H9 (cell line): ENCODE results near the gene RAB7B. TPM values are rescaled to one million over a fixed set of nuclear protein-coding genes. Genes with fewer than 3 reads are reported as not detected.

Experiments
- DNase-seq: peaks from one replicate; pipeline ENCODE4 v3.0.0-alpha.2; 2017
- H2AFZ ChIP-seq: one replicate; pipeline ENCODE4 v1.6.1; 2013; ENCODE audit warnings: mild to moderate bottlenecking, low read length, control low read depth, moderate library complexity
- H2AK5ac ChIP-seq: 2 replicates; pipeline ENCODE4 v1.6.1; 2013; ENCODE audit warnings: low read length, control low read depth, mixed read lengths; ENCODE audit not compliant: insufficient read length
- H2BK120ac ChIP-seq: one replicate; pipeline ENCODE4 v1.6.1; 2013; ENCODE audit warnings: low read depth, mild to moderate bottlenecking, low read length, control low read depth, inconsistent platforms; ENCODE audit not compliant: poor library complexity, severe bottlenecking
- H2BK12ac ChIP-seq: 2 replicates; pipeline ENCODE4 v1.6.1; 2013; ENCODE audit warnings: low read length, control low read depth, mixed read lengths, low read depth; ENCODE audit not compliant: insufficient read length
- H2BK15ac ChIP-seq: 2 replicates; pipeline ENCODE4 v1.6.1; 2013; ENCODE audit warnings: low read depth, low read length, control low read depth
- H2BK20ac ChIP-seq: one replicate; pipeline ENCODE4 v1.6.1; 2013; ENCODE audit warnings: low read depth, mild to moderate bottlenecking, low read length, control low read depth, inconsistent platforms; ENCODE audit not compliant: poor library complexity, severe bottlenecking
- H2BK5ac ChIP-seq: 2 replicates; pipeline ENCODE4 v1.6.1; 2013; ENCODE audit warnings: low read length, control low read depth, mixed read lengths; ENCODE audit not compliant: insufficient read length
- H3K14ac ChIP-seq: 2 replicates; pipeline ENCODE4 v1.6.1; 2013; ENCODE audit warnings: low read length, control low read depth; ENCODE audit not compliant: insufficient read depth
- H3K18ac ChIP-seq: 2 replicates; pipeline ENCODE4 v1.6.1; 2013; ENCODE audit warnings: low read depth, mild to moderate bottlenecking, mixed read lengths, low read length, control low read depth; ENCODE audit not compliant: insufficient read length
- H3K23ac ChIP-seq: 2 replicates; pipeline ENCODE4 v1.6.1; 2013; ENCODE audit warnings: low read length, control low read depth, mixed read lengths, low read depth; ENCODE audit not compliant: insufficient read length
- H3K23me2 ChIP-seq: 2 replicates; pipeline ENCODE4 v1.6.1; 2013; ENCODE audit warnings: low read depth, mild to moderate bottlenecking, mixed read lengths, low read length, control low read depth; ENCODE audit not compliant: insufficient read length, poor library complexity, severe bottlenecking
- H3K27ac ChIP-seq: 2 replicates; pipeline ENCODE4 v1.5.1; 2013; ENCODE audit warnings: low read length, control low read depth, mixed read lengths, low read depth; ENCODE audit not compliant: insufficient read length
- H3K27me3 ChIP-seq: 2 replicates; pipeline ENCODE4 v1.6.1; 2013; ENCODE audit warnings: low read length, control low read depth, inconsistent platforms; ENCODE audit not compliant: insufficient read depth
- H3K4ac ChIP-seq: 2 replicates; pipeline ENCODE4 v1.6.1; 2013; ENCODE audit warnings: low read depth, mild to moderate bottlenecking, control low read depth, inconsistent platforms, low read length, moderate library complexity
- H3K4me1 ChIP-seq: 2 replicates; pipeline ENCODE4 v1.6.1; 2013; ENCODE audit warnings: low read length, control low read depth, inconsistent platforms; ENCODE audit not compliant: insufficient read depth
- H3K4me2 ChIP-seq: 2 replicates; pipeline ENCODE4 v1.6.1; 2013; ENCODE audit warnings: low read length, control low read depth, mixed read lengths; ENCODE audit not compliant: insufficient read length, insufficient read depth
- H3K56ac ChIP-seq: 2 replicates; pipeline ENCODE4 v1.6.1; 2013; ENCODE audit warnings: low read depth, mild to moderate bottlenecking, mixed read lengths, low read length, control low read depth; ENCODE audit not compliant: insufficient read length
- H3K79me1 ChIP-seq: 2 replicates; pipeline ENCODE4 v1.6.1; 2013; ENCODE audit warnings: low read depth, mild to moderate bottlenecking, moderate library complexity, low read length, control low read depth, inconsistent platforms; ENCODE audit not compliant: insufficient read depth, poor library complexity, severe bottlenecking
- H3K79me2 ChIP-seq: 2 replicates; pipeline ENCODE4 v1.6.1; 2013; ENCODE audit warnings: low read length, control low read depth, inconsistent platforms; ENCODE audit not compliant: insufficient read depth
- H3K9ac ChIP-seq: 2 replicates; pipeline ENCODE4 v1.6.1; 2013; ENCODE audit warnings: low read length, control low read depth, mixed read lengths; ENCODE audit not compliant: insufficient read length; ENCODE audit errors: extremely low read depth
- H3K9me3 ChIP-seq: one replicate; pipeline ENCODE4 v1.6.1; 2013; ENCODE audit warnings: low read depth, low read length, inconsistent platforms; ENCODE audit not compliant: control insufficient read depth
- H3T11ph ChIP-seq: one replicate; pipeline ENCODE4 v1.6.1; 2013; ENCODE audit warnings: mild to moderate bottlenecking, low read length, control low read depth, inconsistent platforms
- H4K20me1 ChIP-seq: one replicate; pipeline ENCODE4 v1.6.1; 2013; ENCODE audit not compliant: control insufficient read depth, insufficient read length, insufficient read depth
- H4K5ac ChIP-seq: 2 replicates; pipeline ENCODE4 v1.6.1; 2013; ENCODE audit warnings: low read depth, mild to moderate bottlenecking, mixed read lengths, low read length, control low read depth; ENCODE audit not compliant: insufficient read length
- H4K8ac ChIP-seq: replicated peaks from 2 replicates; pipeline ENCODE4 v1.6.1; 2013; ENCODE audit warnings: low read length, control low read depth, mixed read lengths, low read depth; ENCODE audit not compliant: insufficient read length
- H4K91ac ChIP-seq: 2 replicates; pipeline ENCODE4 v1.6.1; 2013; ENCODE audit warnings: low read depth, mild to moderate bottlenecking, moderate library complexity, mixed read lengths, low read length, control low read depth; ENCODE audit not compliant: insufficient read length
- H3K27ac Mint-ChIP-seq, 3 experiments: 2 replicates in 2 of 3; 3 replicates in 1 of 3; pipeline ENCODE4 v1.8.0; 2020 to 2021; ENCODE audit warnings: mixed read lengths in 3 of 3, mild to moderate bottlenecking in 1 of 3, moderate library complexity in 1 of 3
- H3K27me3 Mint-ChIP-seq: 2 replicates; pipeline ENCODE4 v1.8.0; 2021; ENCODE audit warnings: low read depth, mild to moderate bottlenecking, moderate library complexity, mixed read lengths
- H3K36me3 Mint-ChIP-seq, 3 experiments: 2 replicates in 2 of 3; 3 replicates in 1 of 3; pipeline ENCODE4 v1.8.0; 2020 to 2021; ENCODE audit warnings: low read depth in 3 of 3, mixed read lengths in 3 of 3; ENCODE audit not compliant: insufficient read depth in 1 of 3
- H3K4me1 Mint-ChIP-seq, 2 experiments: 2 replicates each; pipeline ENCODE4 v1.8.0; 2020; ENCODE audit warnings: mixed read lengths in 2 of 2
- H3K4me3 Mint-ChIP-seq, 2 experiments: 2 replicates in 1 of 2; 3 replicates in 1 of 2; pipeline ENCODE4 v1.8.0; 2020 to 2021; ENCODE audit warnings: mild to moderate bottlenecking in 2 of 2, mixed read lengths in 2 of 2, moderate library complexity in 1 of 2
- H3K9me3 Mint-ChIP-seq, 2 experiments: 2 replicates in 1 of 2; 3 replicates in 1 of 2; pipeline ENCODE4 v1.8.0; 2020; ENCODE audit warnings: mild to moderate bottlenecking in 2 of 2, mixed read lengths in 2 of 2, moderate library complexity in 1 of 2
- WGBS: extraction: QIAGEN DNeasy Blood & Tissue Kit; methylation state at CpG from one replicate; pipeline ENCODE4 v1.1.7; 2013; ENCODE audit warnings: missing lambda C conversion rate, low lambda C conversion rate, mixed read lengths; ENCODE audit not compliant: insufficient read length; ENCODE audit errors: extremely low coverage; 5-methylcytosine and 5-hydroxymethylcytosine counted together
- total RNA-seq: library from RNA; stranded (reverse); gene quantifications from 2 replicates; pipeline ENCODE4 v1.2.1, GENCODE V29; 2021
- TF ChIP-seq, protein P1 (sequence below): fragments of 200-600 bp; sonication (generic); conservative IDR thresholded peaks from 3 replicates; pipeline ENCODE4 v1.8.0; 2021; ENCODE audit warnings: antibody characterized with exemption, mild to moderate bottlenecking

Gene RAB7B
- total RNA-seq, 1 experiment from 2014 or later, result 0.68 TPM

DNA sequence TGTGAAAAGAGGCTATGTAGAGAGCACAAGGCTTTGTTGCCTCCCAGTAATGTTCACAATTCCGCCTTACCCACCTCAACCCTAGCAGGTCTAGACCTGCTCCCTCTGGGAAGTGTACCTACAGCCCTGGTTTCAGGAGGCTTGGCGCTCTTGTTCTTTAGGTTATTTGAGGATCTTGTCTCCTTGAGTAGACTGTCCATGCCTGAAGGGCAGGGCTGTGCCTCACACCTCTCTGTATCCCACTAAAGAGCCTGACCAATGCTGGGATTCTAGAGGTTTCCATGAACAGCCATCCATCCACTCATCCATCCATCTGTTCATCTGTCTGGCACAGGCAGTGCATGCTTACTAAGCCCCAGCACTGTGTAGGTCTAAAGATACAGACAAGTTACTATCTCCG lies 1.0 kb downstream of the RAB7B start:
- Histone ChIP-seq H3K23me2 (peaks cover 3% of the 10 kb centered on the region), H3K14ac (no peak overlapping the region), H3K27me3 (peaks cover 4% of the 10 kb centered on the region; the same call in 1 of the 2 replicates), H3T11ph (no peak overlapping the region), H3K4ac (no peak overlapping the region), H3K23ac (no peak overlapping the region), H2AK5ac (no peak overlapping the region), H4K5ac (no peak overlapping the region), H2BK12ac (no peak overlapping the region), H3K56ac (no peak overlapping the region), H4K20me1 (peaks cover 2% of the 10 kb centered on the region), H2BK120ac (no peak overlapping the region), H3K4me1 (no peaks in the 10 kb centered on the region), H4K91ac (no peak overlapping the region), H3K9me3 (no peaks in the 10 kb centered on the region), H4K8ac (no peak overlapping the region), H2BK20ac (no peak overlapping the region), H3K79me2 (no peaks in the 10 kb centered on the region), H3K27ac (no peak overlapping the region), H2AFZ (no peak overlapping the region), H3K79me1 (no peaks in the 10 kb centered on the region), H2BK15ac (no peak overlapping the region), H3K4me2 (no peak overlapping the region), H3K18ac (no peak overlapping the region), H3K9ac (no peak overlapping the region), H2BK5ac (no peak overlapping the region)
- no CpG with 5 or more reads among the region's 3 CpGs for WGBS
- TF ChIP-seq, protein P1, sequence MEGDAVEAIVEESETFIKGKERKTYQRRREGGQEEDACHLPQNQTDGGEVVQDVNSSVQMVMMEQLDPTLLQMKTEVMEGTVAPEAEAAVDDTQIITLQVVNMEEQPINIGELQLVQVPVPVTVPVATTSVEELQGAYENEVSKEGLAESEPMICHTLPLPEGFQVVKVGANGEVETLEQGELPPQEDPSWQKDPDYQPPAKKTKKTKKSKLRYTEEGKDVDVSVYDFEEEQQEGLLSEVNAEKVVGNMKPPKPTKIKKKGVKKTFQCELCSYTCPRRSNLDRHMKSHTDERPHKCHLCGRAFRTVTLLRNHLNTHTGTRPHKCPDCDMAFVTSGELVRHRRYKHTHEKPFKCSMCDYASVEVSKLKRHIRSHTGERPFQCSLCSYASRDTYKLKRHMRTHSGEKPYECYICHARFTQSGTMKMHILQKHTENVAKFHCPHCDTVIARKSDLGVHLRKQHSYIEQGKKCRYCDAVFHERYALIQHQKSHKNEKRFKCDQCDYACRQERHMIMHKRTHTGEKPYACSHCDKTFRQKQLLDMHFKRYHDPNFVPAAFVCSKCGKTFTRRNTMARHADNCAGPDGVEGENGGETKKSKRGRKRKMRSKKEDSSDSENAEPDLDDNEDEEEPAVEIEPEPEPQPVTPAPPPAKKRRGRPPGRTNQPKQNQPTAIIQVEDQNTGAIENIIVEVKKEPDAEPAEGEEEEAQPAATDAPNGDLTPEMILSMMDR, result no peak
- H3K27me3 Mint-ChIP-seq, result peaks cover 19% of the 10 kb centered on the region
- H3K27ac Mint-ChIP-seq, result no peak overlapping the region
- H3K36me3 Mint-ChIP-seq, result no peaks in the 10 kb centered on the region; a peak in 2 of 7 replicates
- H3K4me1 Mint-ChIP-seq, result peaks cover 17 to 30% of the 10 kb centered on the region in 2 experiments
- no peak for DNase-seq
- peaks cover 0 to 3% of the 10 kb centered on the region in 2 experiments; a peak in 2 of 5 replicates for H3K9me3 Mint-ChIP-seq
- H3K4me3 Mint-ChIP-seq, result no peak overlapping the region; a peak in 1 of 5 replicates
